ENCODE measurements around the gene TMEM91.

- TF ChIP-seq, protein P1, sequence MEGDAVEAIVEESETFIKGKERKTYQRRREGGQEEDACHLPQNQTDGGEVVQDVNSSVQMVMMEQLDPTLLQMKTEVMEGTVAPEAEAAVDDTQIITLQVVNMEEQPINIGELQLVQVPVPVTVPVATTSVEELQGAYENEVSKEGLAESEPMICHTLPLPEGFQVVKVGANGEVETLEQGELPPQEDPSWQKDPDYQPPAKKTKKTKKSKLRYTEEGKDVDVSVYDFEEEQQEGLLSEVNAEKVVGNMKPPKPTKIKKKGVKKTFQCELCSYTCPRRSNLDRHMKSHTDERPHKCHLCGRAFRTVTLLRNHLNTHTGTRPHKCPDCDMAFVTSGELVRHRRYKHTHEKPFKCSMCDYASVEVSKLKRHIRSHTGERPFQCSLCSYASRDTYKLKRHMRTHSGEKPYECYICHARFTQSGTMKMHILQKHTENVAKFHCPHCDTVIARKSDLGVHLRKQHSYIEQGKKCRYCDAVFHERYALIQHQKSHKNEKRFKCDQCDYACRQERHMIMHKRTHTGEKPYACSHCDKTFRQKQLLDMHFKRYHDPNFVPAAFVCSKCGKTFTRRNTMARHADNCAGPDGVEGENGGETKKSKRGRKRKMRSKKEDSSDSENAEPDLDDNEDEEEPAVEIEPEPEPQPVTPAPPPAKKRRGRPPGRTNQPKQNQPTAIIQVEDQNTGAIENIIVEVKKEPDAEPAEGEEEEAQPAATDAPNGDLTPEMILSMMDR (IDR thresholded peaks at IDR 0.05; ENCODE audit: insufficient read depth, low read length, poor library complexity, severe bottlenecking) = no peak
- no peak for TF ChIP-seq EZH2phosphoT487 (conservative IDR thresholded peaks at IDR 0.05; ENCODE audit: low read length)
Measured at GRCh38 chr19:41415154-41415571, 38.8 kb downstream of the TMEM91 start.

Data from SU-DHL-6 (cell line).